Muscle of leg (tissue), 16 donors: Measurements from ENCODE around the gene POU6F2. TPM values are rescaled to one million over a fixed set of nuclear protein-coding genes. Genes with fewer than 3 reads are reported as not detected.

Source experiments
- DNase-seq: peaks from one replicate; pipeline ENCODE4 v3.0.0; 2013
- H3K27ac ChIP-seq: one replicate; pipeline ENCODE4 v1.5.1; 2013; ENCODE audit warnings: mild to moderate bottlenecking, low read length, control low read depth
- H3K27me3 ChIP-seq: one replicate; pipeline ENCODE4 v1.6.1; 2013; ENCODE audit warnings: low read length; ENCODE audit not compliant: control insufficient read depth, insufficient read depth
- H3K36me3 ChIP-seq: one replicate; pipeline ENCODE4 v1.6.1; 2013; ENCODE audit warnings: low read length; ENCODE audit not compliant: control insufficient read depth, insufficient read depth
- H3K4me1 ChIP-seq: one replicate; pipeline ENCODE4 v1.6.1; 2013; ENCODE audit warnings: low read length; ENCODE audit not compliant: control insufficient read depth, insufficient read depth
- H3K4me3 ChIP-seq: one replicate; pipeline ENCODE4 v1.5.1; 2013; ENCODE audit warnings: low read length, control low read depth
- H3K9me3 ChIP-seq: replicated peaks from 2 replicates; pipeline ENCODE4 v1.6.1; 2013; ENCODE audit warnings: low read depth, low read length; ENCODE audit not compliant: control insufficient read depth
- WGBS: methylation state at CpG from one replicate; pipeline ENCODE4 v1.1.5; 2013; ENCODE audit warnings: missing lambda C conversion rate; ENCODE audit not compliant: insufficient coverage; 5-methylcytosine and 5-hydroxymethylcytosine counted together
- long read RNA-seq, 11 donors: transcript quantifications; one replicate each; lab custom pipeline, GENCODE V29; 2026
- polyA plus RNA-seq, 8 donors: library from polyadenylated mRNA; unstranded; fragments of 120-200 nt; gene quantifications; one replicate each; pipeline versions ENCODE4 v1.2.1 to v1.2.3, GENCODE V29; 2013; ENCODE audit warnings: inconsistent platforms in 1 of 8, low replicate concordance in 1 of 8; ENCODE audit not compliant: insufficient read length in 8 of 8, insufficient read depth in 1 of 8
- total RNA-seq: library from RNA; stranded (reverse); fragments of 120-200 nt; gene quantifications from one replicate; pipeline ENCODE4 v1.2.4, GENCODE V29; 2013

The POU6F2 gene, protein sequence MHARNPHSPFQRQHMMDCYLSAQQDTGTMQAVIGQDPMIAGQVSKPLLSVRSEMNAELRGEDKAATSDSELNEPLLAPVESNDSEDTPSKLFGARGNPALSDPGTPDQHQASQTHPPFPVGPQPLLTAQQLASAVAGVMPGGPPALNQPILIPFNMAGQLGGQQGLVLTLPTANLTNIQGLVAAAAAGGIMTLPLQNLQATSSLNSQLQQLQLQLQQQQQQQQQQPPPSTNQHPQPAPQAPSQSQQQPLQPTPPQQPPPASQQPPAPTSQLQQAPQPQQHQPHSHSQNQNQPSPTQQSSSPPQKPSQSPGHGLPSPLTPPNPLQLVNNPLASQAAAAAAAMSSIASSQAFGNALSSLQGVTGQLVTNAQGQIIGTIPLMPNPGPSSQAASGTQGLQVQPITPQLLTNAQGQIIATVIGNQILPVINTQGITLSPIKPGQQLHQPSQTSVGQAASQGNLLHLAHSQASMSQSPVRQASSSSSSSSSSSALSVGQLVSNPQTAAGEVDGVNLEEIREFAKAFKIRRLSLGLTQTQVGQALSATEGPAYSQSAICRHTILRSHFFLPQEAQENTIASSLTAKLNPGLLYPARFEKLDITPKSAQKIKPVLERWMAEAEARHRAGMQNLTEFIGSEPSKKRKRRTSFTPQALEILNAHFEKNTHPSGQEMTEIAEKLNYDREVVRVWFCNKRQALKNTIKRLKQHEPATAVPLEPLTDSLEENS
- total RNA-seq (0.09 TPM), polyA plus RNA-seq (under 1 TPM in 7 of 8 donors, not detected in 1; 0.05 to 0.54 (median 0.12) TPM)
- long read RNA-seq, donor 1: 0 reads
- long read RNA-seq, donor 2: 0 reads
- long read RNA-seq, donor 3: 0 reads
- long read RNA-seq, donor 4: 0 reads
- long read RNA-seq, donor 5: 0 reads
- long read RNA-seq, donor 6: 0 reads
- long read RNA-seq, donor 7: 0 reads
- long read RNA-seq, donor 8: 0 reads
- long read RNA-seq, donor 9: 0 reads
- long read RNA-seq, donor 10: 0 reads
- long read RNA-seq, donor 11: 0 reads

DNA sequence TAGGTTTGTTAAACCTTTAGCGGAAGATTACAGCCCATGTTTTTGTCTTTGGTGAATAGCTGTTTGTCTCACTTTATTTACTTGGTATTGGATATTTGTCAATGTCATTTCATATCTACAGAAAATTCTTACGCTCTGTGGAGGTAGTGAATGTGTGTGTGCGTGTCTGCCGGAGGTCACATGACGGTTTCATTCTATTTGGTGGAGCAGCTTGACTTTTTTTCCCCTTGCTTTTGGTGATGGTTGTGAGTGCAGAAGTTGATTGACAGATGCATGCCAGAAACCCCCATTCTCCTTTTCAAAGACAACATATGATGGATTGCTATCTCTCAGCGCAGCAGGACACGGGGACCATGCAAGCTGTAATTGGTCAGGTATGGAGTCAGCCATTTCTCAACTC lies at the start of gene POU6F2:
TSS of gene POU6F2 (plus strand) at position 225 of the 400 bp plus-strand sequence. CDS start at position 270, 45 bp downstream.
- WGBS: 72% methylated on average over 2 of the region's 7 CpGs
- Histone ChIP-seq H3K9me3 (no peaks in the 10 kb centered on the region), H3K4me1 (no peaks in the 10 kb centered on the region), H3K27me3 (peaks cover 10% of the 10 kb centered on the region), H3K27ac (no peak within 1 kb of the TSS), H3K4me3 (no peak within 1 kb of the TSS), H3K36me3 (no peaks in the 10 kb centered on the region)
- no peak for DNase-seq

DNA sequence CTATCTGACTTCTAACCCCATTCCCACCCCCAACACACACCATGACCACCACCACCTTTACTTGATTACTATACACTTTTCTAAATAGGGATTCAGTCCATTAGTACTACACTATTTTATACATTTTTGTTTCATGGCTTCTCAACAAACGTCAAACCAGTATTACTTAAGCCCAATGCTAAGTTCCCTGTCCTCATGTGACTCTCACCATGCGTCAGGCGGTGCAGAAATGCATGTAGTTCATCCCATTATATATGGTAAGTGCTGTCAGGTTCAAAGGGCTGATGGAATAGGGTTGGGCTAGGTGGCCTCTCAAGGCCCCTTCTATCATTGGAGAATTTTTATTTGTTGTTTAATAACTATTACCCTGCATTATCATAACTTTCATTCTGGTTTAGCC lies 49.2 kb upstream of the POU6F2 start:
- H3K4me1 ChIP-seq: no peaks in the 10 kb centered on the region
- DNase-seq: no peak
- no peak overlapping the region for H3K4me3 ChIP-seq
- H3K27ac ChIP-seq: no peak overlapping the region
- H3K9me3 ChIP-seq: no peaks in the 10 kb centered on the region
- no CpG with 5 or more reads among the region's 3 CpGs for WGBS
- no peaks in the 10 kb centered on the region for H3K36me3 ChIP-seq
- H3K27me3 ChIP-seq: no peaks in the 10 kb centered on the region

DNA sequence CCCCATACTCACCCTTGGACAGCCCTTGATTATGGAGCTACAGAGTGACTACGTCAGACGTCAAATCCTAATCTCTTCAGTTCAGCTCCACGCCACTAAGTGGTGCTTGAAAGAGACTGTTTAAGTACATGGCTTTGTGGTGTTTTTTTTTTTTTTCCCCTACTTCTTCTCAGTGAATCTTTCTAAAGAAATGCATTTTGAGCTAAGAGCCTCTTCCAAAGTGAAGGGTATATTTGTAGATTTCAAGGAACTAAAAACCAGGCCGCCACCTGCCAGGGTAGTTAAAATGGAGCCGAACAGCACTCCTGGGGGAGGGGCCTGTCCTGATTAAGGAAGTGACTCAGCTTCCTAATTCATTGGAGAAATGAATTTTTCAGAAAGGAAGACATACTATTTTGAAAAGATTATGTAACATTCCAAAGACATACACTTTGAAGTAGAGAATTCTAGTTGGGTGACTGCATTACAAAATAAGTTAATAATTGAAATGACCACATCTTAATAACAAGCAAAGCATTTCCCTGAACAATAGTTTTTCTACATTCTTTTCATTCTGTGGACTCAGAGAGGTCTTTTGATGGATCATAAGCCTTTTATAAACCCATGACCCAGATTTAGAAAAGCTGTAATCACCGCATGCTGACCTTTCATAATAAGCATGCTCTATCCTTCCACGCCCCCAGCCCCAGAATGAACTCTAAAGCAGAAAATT lies 48.1 kb upstream of the POU6F2 start:
- no peaks in the 10 kb centered on the region for H3K9me3 ChIP-seq
- H3K36me3 ChIP-seq: no peaks in the 10 kb centered on the region
- no peak overlapping the region for H3K27ac ChIP-seq
- DNase-seq: no peak
- no CpG with 5 or more reads among the region's 7 CpGs for WGBS
- H3K27me3 ChIP-seq: no peaks in the 10 kb centered on the region
- H3K4me1 ChIP-seq: no peaks in the 10 kb centered on the region
- no peak overlapping the region for H3K4me3 ChIP-seq

DNA sequence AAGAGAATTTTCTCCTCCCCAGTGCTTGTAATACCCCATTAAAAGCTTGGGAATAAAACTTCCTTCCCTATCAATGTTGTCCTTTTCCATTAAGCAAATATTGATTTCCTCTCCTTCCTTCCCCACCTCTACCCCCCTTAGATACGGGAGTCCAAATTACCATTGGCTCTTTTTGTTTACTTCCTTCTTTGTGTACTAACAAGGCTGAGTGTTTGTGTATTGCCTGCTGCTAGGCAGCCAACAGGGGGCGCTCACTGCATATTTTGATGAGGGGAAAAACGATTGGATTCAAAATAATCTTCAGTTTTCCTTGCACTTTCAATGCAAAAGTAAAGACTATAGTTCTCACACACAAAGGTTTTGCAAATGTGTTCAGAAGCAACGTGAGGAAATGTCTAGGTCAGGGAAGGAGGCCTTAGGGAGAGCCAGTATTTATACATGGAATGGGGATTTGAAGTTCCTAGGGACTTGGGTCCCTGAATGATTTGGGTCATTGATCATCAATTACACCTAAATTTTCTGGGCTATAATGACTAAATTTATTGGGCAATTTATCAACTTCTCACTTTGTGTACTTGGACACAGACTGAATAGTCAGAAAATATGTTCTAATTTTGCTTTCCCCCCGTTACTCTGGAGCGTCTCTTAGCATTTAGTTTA lies 45.1 kb upstream of the POU6F2 start:
- WGBS: no CpG with 5 or more reads among the region's 6 CpGs
- DNase-seq: peak; percentile 65
- H3K27me3 ChIP-seq: no peaks in the 10 kb centered on the region

DNA sequence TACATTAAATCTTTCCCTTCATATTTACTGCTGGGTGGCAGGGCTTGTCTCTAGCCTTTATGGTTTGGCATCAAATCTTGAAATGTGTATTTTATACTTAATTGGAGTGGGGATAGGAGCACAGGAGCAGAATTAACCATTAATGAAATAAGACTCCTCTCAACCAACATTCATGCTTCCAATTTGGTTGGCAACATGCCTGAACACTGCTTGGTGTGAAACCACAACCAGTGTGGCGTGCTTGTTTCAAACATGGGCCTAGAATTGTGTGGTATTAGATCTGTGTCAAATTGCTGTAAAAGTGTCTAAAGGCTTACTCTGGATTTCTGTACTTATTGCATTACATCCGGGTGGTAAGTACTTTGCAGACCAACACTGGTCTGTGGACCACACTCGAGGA lies 43.7 kb upstream of the POU6F2 start:
- 61% methylated on average over 2 of the region's 3 CpGs for WGBS

More for the DNA sequence above, 45.1 kb upstream of the POU6F2 start:
- Histone ChIP-seq H3K4me1 (no peaks in the 10 kb centered on the region), H3K36me3 (no peaks in the 10 kb centered on the region), H3K9me3 (no peaks in the 10 kb centered on the region), H3K4me3 (no peak overlapping the region), H3K27ac (no peak overlapping the region)

DNA sequence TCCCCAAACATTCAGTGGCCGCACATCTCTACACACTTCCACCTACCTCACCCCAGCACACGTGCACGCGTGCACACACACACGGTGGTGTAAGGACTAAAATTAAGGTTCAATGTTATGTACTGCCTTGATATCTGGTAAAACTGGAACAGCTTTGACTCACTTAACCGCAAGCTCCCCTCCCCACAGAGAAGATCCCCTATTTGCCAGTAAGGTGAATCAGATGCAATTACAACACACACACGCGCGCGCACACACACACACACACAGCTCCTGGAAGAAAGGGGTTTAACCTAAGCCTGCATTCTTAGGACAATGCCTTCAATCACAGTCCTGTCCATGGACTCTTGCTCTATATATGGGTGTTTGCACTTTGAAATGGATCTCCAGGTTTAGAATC lies 43.2 kb upstream of the POU6F2 start:
- no peaks in the 10 kb centered on the region for H3K4me1 ChIP-seq
- H3K27ac ChIP-seq: no peak overlapping the region
- H3K27me3 ChIP-seq: no peaks in the 10 kb centered on the region
- DNase-seq: no peak
- no peak overlapping the region for H3K4me3 ChIP-seq
- H3K36me3 ChIP-seq: no peaks in the 10 kb centered on the region
- 100% methylated on average over 1 of the region's 10 CpGs for WGBS
- no peaks in the 10 kb centered on the region for H3K9me3 ChIP-seq

More for the DNA sequence above, 43.7 kb upstream of the POU6F2 start:
- Histone ChIP-seq H3K27me3 (no peaks in the 10 kb centered on the region), H3K4me3 (no peak overlapping the region), H3K9me3 (no peaks in the 10 kb centered on the region), H3K27ac (no peak overlapping the region), H3K4me1 (no peaks in the 10 kb centered on the region), H3K36me3 (no peaks in the 10 kb centered on the region)
- DNase-seq: no peak

DNA sequence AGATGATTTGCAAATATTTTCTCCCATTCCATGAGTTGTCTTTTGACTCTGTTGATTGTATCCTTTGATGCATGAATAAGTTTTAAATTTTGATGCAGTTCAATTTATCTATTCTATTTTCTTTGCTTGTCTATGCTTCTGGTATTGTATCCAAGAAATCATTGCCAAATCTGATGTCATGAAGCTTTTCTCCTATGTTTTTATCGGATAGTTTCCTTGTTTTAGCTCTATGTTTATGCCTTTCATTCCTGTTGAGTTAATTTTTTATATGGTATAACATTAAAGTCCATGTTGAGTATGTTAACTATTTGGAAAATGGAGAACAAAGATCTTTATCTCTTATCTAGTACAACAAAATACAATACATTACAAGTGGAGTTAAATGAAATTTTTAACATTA lies 41.1 kb upstream of the POU6F2 start:
- Histone ChIP-seq H3K27me3 (no peaks in the 10 kb centered on the region), H3K4me1 (no peaks in the 10 kb centered on the region), H3K27ac (no peak overlapping the region), H3K9me3 (no peaks in the 10 kb centered on the region), H3K36me3 (no peaks in the 10 kb centered on the region), H3K4me3 (no peak overlapping the region)
- WGBS: no CpG with 5 or more reads among the region's 1 CpG
- no peak for DNase-seq

DNA sequence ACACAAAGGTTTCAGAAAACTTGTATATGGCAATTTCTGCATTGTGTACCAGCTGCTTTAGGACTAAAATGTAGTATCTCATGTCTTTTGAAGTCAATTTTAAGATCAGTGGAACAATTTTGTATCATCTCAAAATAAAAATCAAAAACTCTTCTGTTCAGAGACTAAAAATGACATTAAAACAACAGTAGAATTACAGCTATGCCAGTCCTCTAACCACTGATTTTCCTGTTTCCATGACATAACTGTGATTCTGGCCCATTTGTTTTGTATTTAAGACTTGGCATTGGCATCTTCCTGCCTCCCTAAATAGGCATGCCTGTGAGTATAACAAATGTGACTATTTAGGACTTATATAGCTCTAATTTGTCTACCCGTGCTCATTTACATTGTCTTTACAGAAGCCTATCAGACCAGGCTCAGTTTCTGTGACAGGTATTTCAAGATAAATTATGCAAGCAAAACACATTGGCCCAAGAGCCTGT lies 39.7 kb upstream of the POU6F2 start:
- H3K27ac ChIP-seq: no peak overlapping the region
- no peaks in the 10 kb centered on the region for H3K9me3 ChIP-seq
- DNase-seq: peak; percentile 7
- no CpG with 5 or more reads among the region's 1 CpG for WGBS
- H3K4me3 ChIP-seq: no peak overlapping the region
- no peaks in the 10 kb centered on the region for H3K4me1 ChIP-seq
- no peaks in the 10 kb centered on the region for H3K36me3 ChIP-seq
- no peaks in the 10 kb centered on the region for H3K27me3 ChIP-seq

DNA sequence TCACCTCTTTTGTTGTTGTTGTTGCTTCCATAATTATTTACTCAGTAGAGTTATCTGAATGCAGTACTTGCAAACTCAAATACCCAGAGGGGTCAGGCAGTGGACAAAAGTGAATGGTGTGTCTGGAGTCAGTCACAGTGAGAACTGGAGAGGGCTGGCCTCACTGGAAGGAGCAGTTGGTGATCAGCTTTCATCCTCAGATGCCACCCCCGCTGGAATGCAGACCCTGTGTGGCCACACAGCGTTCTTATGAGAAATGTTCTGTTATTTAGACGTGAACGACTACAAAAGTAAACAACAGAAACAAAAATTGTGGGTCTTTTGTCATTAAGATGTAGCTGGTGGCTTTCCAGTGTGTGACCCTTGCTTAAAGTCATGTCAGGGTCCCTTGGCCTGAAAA lies 39.1 kb upstream of the POU6F2 start:
- Histone ChIP-seq H3K36me3 (no peaks in the 10 kb centered on the region), H3K9me3 (no peaks in the 10 kb centered on the region), H3K4me3 (no peak overlapping the region), H3K27me3 (no peaks in the 10 kb centered on the region), H3K27ac (no peak overlapping the region), H3K4me1 (no peaks in the 10 kb centered on the region)
- WGBS: 100% methylated on average over 1 of the region's 4 CpGs
- no peak for DNase-seq
